Measurements from ENCODE around the gene PODN.
A peak's percentile ranks its signal among the peaks of the same experiment; 100 is the strongest.

- TF ChIP-seq CTCF (IDR thresholded peaks at IDR 0.05) = no peak
- no peak for TF ChIP-seq POLR2A (IDR thresholded peaks at IDR 0.05)
- peak in 1 of 3 donors; percentile 44 for TF ChIP-seq POLR2AphosphoS5 (IDR thresholded peaks at IDR 0.05)
These were observed 722 bp upstream of the PODN start for GRCh38 chr1:53061123-53061858.
